Measurements from ENCODE around the gene TGFBR2.
A peak's percentile ranks its signal among the peaks of the same experiment; 100 is the strongest.

TGFBR2 gene

GRCh38 chr3:30605706-30606300 is 598 bp upstream of the TGFBR2 start:
- Histone ChIP-seq H2AFZ (ENCODE audit: low read depth, low read length, severe bottlenecking) (peak overlapping the region; percentile 27), H3K9me2 (replicated peaks; ENCODE audit: insufficient read depth, low read length) (no peaks in the 10 kb centered on the region), H3K27me3 (ENCODE audit: low read length) (no peaks in the 10 kb centered on the region), H3F3A (ENCODE audit: insufficient read depth) (peaks cover 47% of the 10 kb centered on the region), H3K79me2 (ENCODE audit: insufficient read depth, low read length) (peaks cover 37% of the 10 kb centered on the region), H3K27ac (ENCODE audit: low read depth, low read length) (peak overlapping the region; percentile 85), H3K4me3 (ENCODE audit: insufficient read depth, low read length, poor library complexity, severe bottlenecking) (peak overlapping the region; percentile 90), H3K9ac (ENCODE audit: low read length) (peak overlapping the region; percentile 97), H3K36me3 (ENCODE audit: low read length) (0 out of 2 replicates have a peak, but pooled peaks cover 5% of the 10 kb centered on the region), H4K20me1 (ENCODE audit: low read depth, low read length) (peaks cover 21% of the 10 kb centered on the region), H3K4me2 (ENCODE audit: low read depth, low read length, poor library complexity, severe bottlenecking) (peak overlapping the region; percentile 81), H3K9me3 (ENCODE audit: insufficient read depth, low read length) (no peaks in the 10 kb centered on the region)
- TF ChIP-seq CTCF (IDR thresholded peaks at IDR 0.05; ENCODE audit: insufficient read depth, low read length, poor library complexity, severe bottlenecking) = no peak
- TF ChIP-seq EZH2phosphoT487 (conservative IDR thresholded peaks at IDR 0.05; ENCODE audit: low read length) = no peak

GRCh38 chr3:30607032-30607833 is 832 bp downstream of the TGFBR2 start:
- H2AFZ ChIP-seq (ENCODE audit: low read depth, low read length, severe bottlenecking) = peak overlapping the region; percentile 53
- no peaks in the 10 kb centered on the region for H3K27me3 ChIP-seq (ENCODE audit: low read length)
- H3K9ac ChIP-seq (ENCODE audit: low read length) = peak overlapping the region; percentile 97
- peaks cover 47% of the 10 kb centered on the region for H3F3A ChIP-seq (ENCODE audit: insufficient read depth)
- H3K27ac ChIP-seq (ENCODE audit: low read depth, low read length) = peak overlapping the region; percentile 85
- H3K79me2 ChIP-seq (ENCODE audit: insufficient read depth, low read length) = peaks cover 51% of the 10 kb centered on the region
- no peaks in the 10 kb centered on the region for H3K9me3 ChIP-seq (ENCODE audit: insufficient read depth, low read length)
- TF ChIP-seq EZH2phosphoT487 (conservative IDR thresholded peaks at IDR 0.05; ENCODE audit: low read length) = no peak
- TF ChIP-seq CTCF (IDR thresholded peaks at IDR 0.05; ENCODE audit: insufficient read depth, low read length, poor library complexity, severe bottlenecking) = no peak
- 0 out of 2 replicates have a peak, but pooled peaks cover 5% of the 10 kb centered on the region for H3K36me3 ChIP-seq (ENCODE audit: low read length)
- H4K20me1 ChIP-seq (ENCODE audit: low read depth, low read length) = peaks cover 26% of the 10 kb centered on the region
- peak overlapping the region; percentile 90 for H3K4me3 ChIP-seq (ENCODE audit: insufficient read depth, low read length, poor library complexity, severe bottlenecking)
- H3K4me2 ChIP-seq (ENCODE audit: low read depth, low read length, poor library complexity, severe bottlenecking) = peak overlapping the region; percentile 81
- no peaks in the 10 kb centered on the region for H3K9me2 ChIP-seq (replicated peaks; ENCODE audit: insufficient read depth, low read length)

GRCh38 chr3:30608598-30608947 is 2.2 kb downstream of the TGFBR2 start:
- H4K20me1 ChIP-seq (ENCODE audit: low read depth, low read length) = peaks cover 26% of the 10 kb centered on the region

More at GRCh38 chr3:30608598-30608947, 2.2 kb downstream of the TGFBR2 start:
- H3K36me3 ChIP-seq (ENCODE audit: low read length) = 0 out of 2 replicates have a peak, but pooled peaks cover 5% of the 10 kb centered on the region
- no peak overlapping the region for H2AFZ ChIP-seq (ENCODE audit: low read depth, low read length, severe bottlenecking)
- peak overlapping the region; percentile 37 for H3K9ac ChIP-seq (ENCODE audit: low read length)
- H3K27ac ChIP-seq (ENCODE audit: low read depth, low read length) = peak overlapping the region; percentile 27; the same call in 1 of the 2 replicates
- H3K9me3 ChIP-seq (ENCODE audit: insufficient read depth, low read length) = no peaks in the 10 kb centered on the region
- no peaks in the 10 kb centered on the region for H3K9me2 ChIP-seq (replicated peaks; ENCODE audit: insufficient read depth, low read length)
- H3K4me2 ChIP-seq (ENCODE audit: low read depth, low read length, poor library complexity, severe bottlenecking) = peak overlapping the region; percentile 81
- peaks cover 41% of the 10 kb centered on the region for H3F3A ChIP-seq (ENCODE audit: insufficient read depth)
- H3K4me3 ChIP-seq (ENCODE audit: insufficient read depth, low read length, poor library complexity, severe bottlenecking) = peak overlapping the region; percentile 90
- peaks cover 65% of the 10 kb centered on the region for H3K79me2 ChIP-seq (ENCODE audit: insufficient read depth, low read length)
- H3K27me3 ChIP-seq (ENCODE audit: low read length) = no peaks in the 10 kb centered on the region
- no peak for TF ChIP-seq CTCF (IDR thresholded peaks at IDR 0.05; ENCODE audit: insufficient read depth, low read length, poor library complexity, severe bottlenecking)
- TF ChIP-seq EZH2phosphoT487 (conservative IDR thresholded peaks at IDR 0.05; ENCODE audit: low read length) = no peak

Data from SU-DHL-6 (cell line).